Right hindlimb (tissue), 1 donor: Measurements from ENCODE around the gene BEX3.
A peak's percentile ranks its signal among the peaks of the same experiment; 100 is the strongest.
"Not testable (repeated sequence)": the region's sequence is repeated elsewhere in the genome, so short reads cannot be mapped to it uniquely, and the experiment has no call there.

Source experiments
- DNase-seq: peaks from one replicate; pipeline ENCODE4 v3.0.0-alpha.2; 2018

The BEX3 gene

DNA sequence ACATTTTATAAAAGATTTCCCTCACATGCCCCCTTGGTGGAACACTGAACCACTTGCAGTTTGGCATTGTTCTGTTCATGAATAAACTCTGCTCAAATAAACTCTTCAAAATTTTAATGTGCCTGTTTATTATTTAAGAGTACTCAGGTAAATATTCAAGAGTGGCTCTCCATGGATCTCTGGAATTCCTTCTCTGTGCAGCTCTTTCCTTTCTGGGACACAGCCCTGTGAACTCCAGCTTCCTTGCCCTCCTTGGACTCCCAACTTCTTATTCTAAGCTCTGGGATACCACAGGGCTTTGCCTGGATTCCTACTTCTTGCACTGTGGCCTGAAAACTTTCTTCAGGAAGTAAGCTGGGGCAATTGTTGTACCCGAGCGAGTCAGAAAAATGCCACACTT lies 8.3 kb downstream of the BEX3 start:
- DNase-seq = no peak

DNA sequence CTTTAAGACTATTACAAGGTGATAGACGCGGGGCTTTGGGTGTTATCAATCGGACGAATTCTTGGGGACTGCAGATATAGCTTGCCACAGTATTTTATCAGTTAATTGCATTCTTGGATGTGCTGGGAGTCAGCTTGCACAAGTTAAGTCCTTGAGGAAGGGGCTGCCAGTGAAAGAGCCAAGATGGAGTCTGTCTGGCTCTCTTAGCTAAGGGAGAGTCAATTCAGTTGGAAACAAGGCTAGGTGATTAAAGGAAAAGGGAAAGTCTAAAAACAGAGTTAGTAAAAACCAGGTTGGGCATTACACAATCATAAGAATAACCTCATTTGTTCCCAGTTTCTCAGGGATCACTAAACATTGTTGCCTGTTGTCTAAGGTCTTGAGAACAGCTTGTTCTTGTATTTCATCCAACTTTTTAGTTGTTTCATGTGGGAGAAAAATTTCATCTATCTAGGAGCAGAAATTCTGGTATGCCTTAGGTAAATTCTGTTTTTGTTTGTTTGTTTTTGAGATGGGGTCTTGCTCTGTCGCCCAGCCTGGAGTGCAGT lies 9.0 kb downstream of the BEX3 start:
- DNase-seq = not testable (repeated sequence)

GRCh38 chrX:103386332-103386731 lies 10.0 kb downstream of the BEX3 start:
- no peak for DNase-seq

GRCh38 chrX:103393487-103393886 lies 17.1 kb downstream of the BEX3 start:
- DNase-seq = no peak

DNA sequence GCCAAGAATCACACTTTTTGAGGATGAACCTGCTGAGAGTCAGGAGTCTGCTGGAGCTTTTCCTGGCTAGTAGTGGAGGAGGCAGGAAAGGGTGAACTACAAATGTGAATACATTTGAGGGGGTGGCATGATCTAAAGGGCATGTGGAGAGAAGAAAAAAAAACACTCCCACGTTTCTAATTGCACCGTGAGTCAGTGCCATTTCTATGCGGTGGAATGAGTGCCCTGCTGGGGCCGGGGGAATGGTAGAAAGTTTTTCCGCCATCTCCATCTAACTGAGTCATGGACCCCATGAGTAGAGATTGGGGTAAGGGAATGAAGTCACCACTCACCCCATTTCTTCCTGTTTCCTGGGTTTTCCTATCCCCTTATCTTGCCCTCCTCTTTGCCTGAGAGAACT lies 19.8 kb downstream of the BEX3 start:
- no peak for DNase-seq

GRCh38 chrX:103396660-103397059 lies 20.3 kb downstream of the BEX3 start:
- DNase-seq = no peak

GRCh38 chrX:103397707-103398106 lies 21.4 kb downstream of the BEX3 start:
- DNase-seq = no peak

DNA sequence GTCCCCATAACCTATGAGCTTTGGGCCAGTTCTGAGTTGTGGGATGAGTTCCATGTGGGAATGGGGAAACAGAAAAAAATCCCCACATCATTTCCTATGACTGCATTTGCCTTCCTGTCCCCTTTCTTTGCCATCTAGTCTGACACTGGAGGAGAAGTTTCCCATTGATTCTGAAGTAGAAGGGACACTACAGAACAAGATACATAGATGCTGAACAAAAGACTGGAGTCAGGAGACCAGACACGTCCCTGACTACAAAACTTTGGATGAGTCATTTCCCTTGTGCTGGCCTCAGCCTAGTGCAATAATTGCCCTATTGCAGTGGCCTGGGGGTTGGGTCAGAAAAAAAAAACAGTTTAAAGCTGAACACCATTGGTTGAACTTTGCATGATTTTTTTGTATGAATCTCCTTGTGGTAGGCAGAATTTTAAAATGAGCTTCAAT lies 22.1 kb downstream of the BEX3 start:
- no peak for DNase-seq

DNA sequence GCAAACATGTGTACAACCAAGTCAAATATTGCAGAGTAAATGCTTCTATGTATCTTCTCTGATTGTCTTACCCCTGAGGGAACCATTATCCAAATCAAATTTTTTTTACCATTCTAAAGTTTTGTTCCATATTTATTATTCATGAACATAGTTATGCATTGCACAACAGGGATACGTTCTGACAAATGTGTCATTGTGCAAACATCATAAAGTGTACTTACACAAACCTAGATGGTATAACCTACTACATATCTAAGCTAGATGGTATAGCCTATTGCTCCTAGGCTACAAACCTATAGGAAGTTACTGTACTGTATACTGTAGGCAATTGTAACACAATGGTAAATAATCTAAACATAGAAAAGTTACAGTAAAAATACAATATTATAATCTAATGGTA lies 23.4 kb downstream of the BEX3 start:
- DNase-seq = no peak

DNA sequence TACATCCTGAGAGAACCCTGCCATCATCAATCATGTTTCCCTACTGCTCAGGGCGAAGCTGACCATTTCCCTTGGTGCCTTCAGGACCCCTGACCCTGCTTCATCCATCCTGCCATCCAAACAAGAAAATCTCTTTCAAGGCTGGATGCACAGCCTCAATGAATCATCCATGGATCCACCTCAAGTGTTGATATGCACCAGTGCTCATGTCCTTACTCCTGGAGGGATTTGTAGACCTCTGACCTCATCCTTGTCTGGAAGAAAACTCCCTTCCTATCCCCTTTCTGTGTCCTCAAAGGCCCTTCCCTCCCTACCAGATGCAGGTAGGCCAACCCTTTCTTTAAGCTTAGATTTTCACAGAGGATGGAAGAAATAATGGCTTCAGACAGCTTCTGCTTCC lies 24.6 kb downstream of the BEX3 start:
- DNase-seq = no peak

- DNase-seq = peak; percentile 62
These were observed 28.1 kb downstream of the BEX3 start for GRCh38 chrX:103404231-103405008.

- DNase-seq = no peak
These were observed 28.6 kb downstream of the BEX3 start for GRCh38 chrX:103405009-103405333.

DNA sequence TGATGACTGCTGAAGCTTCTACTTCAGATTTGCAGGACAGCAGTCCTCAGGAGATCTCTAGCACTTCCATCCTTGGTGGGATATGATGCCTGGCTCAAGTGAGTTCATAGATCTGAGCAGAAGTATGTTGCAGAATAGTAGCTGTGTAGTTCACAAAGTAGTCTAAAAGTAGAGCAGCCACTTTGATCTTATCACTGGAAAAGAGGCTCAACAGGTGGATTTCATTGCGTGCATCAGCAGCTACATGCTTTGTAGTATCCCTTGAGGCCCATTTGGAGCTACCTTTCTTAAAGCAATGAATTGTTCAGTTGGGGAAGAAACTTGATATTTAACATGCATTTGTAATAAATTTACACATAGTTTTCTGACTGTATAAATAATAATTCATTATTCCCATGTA lies 29.9 kb downstream of the BEX3 start:
- DNase-seq = no peak

- DNase-seq = no peak
These were observed 31.4 kb downstream of the BEX3 start for GRCh38 chrX:103407776-103408175.

DNA sequence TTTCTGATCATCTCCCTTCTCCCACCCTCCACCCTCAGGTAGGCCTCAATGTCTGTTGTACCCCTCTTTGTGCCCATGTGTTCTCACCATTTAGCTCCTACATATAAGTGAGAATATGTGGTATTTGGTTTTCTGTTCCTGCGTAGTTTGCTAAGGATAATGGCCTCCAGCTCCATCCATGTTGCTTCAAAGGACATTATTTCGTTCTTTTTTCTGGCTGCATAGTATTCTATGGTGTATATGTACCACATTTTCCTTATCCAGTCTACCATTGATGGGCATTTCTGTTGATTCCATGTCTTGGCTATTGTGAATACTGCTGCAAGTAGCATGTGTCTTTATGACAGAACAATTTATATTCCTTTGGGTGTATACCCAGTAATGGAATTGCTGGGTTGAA lies 35.4 kb downstream of the BEX3 start:
- DNase-seq = not testable (repeated sequence)

GRCh38 chrX:103413705-103414387 lies 37.5 kb downstream of the BEX3 start:
- no peak for DNase-seq

DNA sequence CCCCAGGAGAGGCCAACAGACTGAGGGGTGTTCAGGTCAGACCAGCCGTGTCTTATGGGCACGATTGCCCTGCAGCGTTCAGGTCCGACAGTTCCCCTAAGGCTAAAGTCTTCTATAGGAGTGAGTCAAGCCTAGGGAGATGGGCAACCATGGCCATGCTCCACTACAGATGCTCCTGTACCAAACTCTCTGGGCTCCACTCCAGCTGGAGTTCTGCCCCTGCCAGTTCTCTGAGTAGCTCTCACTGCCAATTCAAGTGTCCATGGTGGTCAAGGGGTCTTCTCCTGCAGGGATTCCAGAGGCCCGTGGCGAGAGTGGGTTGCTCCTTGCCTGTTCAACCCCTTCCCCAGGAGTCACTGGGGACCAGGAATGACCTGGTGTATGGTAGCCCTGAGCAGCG lies 38.2 kb downstream of the BEX3 start:
- no peak for DNase-seq

DNA sequence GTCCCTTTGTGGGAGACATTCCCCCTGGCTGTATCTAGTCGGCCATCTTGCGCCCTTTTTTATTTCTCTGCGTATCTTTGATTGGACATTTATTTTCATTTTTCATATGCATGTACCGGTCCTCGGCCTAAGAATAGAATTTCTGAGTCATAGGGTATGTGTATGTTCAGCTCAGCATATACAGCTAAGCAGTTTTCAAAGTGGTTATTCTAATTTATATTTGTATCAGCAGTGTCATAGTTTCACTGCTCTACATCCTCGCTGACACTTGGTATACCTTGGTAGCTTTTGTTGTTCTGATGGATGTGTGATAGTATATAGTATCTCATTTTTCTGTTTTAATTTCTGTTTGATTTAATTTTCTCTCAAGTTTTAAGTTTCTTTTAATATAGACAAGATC lies 38.7 kb downstream of the BEX3 start:
- no peak for DNase-seq

DNA sequence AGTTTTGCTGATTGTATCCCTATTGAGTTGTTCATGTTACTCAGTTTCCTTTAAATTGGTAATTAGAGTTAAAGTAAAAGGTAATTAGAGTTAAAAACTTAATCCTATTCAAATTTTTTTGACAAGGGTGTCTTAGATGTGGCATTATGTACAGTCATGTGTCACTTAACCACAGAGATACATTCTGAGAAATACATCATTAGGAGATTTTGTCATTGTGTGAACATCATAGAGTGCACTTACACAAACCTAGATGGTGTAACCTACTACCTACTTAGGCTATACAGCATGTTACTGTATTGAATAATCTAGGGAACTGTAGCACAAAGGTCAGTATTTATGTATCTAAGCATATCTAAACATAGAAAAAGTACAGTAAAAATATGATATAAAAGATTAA lies 39.2 kb downstream of the BEX3 start:
- no peak for DNase-seq

DNA sequence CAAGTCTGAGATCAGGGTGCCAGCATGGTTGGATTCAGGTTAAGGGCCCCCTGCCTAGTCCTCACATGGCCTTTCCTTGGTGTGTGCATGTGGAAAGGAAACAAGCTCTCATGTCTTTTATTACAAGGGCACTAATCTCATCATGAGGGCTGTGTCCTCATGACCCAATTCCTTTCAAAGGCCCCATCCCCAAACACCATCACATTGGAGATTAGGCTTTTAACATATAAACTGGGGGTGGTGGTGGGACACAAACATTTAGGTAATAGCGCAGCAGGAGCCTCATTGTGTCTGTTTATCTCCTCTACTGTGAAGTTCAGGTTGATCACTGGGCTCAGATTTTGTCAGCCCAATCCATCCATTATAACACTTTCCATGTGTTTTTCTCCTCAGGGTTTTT lies 41.0 kb downstream of the BEX3 start:
- no peak for DNase-seq

- DNase-seq = no peak
These were observed 41.6 kb downstream of the BEX3 start for GRCh38 chrX:103417933-103418332.

DNA sequence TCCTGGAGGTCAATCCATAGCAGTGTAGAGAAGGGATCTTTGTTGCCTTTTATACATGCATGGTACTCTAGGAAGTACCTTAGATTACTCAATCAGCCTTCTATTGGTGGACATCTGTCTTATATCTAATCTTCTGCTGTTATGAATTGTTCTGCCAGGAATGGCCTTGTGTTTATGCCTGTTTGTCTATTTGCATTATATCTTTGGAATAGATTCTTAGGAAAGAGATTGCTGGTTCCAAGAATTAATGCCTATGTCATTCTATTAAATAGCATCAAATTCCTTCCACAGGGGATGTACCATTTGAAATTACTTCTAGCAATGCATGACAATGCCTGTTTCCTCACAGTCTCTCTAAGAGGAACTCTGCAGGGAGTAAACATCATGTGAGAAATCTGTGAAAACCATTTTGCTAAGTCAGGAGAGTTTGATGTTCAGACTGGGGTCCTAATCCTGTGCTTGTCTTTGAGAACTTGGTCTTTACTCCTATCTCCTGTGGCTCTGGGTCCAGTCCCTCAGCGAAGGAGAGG lies 42.5 kb downstream of the BEX3 start:
- DNase-seq = no peak

DNA sequence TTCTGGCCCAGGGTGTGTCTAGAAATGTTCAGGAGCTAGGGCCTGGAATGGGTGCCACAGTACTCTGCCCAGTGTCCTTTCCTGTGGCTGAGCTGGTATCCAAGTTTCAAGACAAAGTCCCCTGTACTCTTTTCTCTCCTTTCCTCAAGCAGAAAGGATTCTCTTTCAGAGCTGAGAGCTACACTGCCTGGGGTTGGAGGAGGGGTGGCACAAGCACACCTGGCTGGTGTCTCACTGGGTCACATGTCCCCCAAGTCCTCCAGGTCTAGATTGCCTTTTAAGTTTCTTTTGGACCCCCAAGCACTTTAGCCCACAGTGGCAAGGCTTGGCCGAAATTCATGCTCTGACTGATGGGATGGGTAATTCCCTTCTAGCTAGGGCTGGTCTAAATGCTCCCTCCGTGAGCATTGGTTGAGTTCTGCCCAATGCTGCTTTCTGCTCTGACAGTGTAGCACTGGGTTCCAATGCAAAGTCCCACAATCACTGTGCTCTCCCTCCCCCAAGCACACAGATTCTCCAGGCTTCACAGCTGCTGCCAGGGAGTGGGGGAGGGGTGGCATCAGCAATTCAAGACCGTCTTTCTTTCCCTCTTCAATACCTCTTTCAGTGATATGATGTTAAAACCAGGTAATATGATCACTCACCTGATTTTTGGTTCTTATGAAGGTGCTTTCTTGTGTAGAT lies 47.8 kb downstream of the BEX3 start:
- DNase-seq = no peak
